Osteoblast (primary cell): ENCODE results near the gene ATP6V1B1. TPM values are rescaled to one million over a fixed set of nuclear protein-coding genes. Genes with fewer than 3 reads are reported as not detected.
A peak's percentile ranks its signal among the peaks of the same experiment; 100 is the strongest.

ENCODE experiments used
- DNase-seq: peaks from one replicate; pipeline ENCODE4 v3.0.0; 2011; ENCODE audit warnings: low spot score, mixed read lengths; ENCODE audit not compliant: insufficient read length; ENCODE audit errors: missing footprints
- H2AFZ ChIP-seq: 2 replicates; pipeline ENCODE4 v1.6.0; 2011; ENCODE audit warnings: mild to moderate bottlenecking, low read length
- H3K27ac ChIP-seq: 2 replicates; pipeline ENCODE4 v1.5.1; 2011; ENCODE audit warnings: mild to moderate bottlenecking, low read depth, low read length, moderate library complexity
- H3K27me3 ChIP-seq: 2 replicates; pipeline ENCODE4 v1.6.0; 2012; ENCODE audit warnings: mild to moderate bottlenecking, control low read depth, inconsistent platforms, low read length, moderate library complexity; ENCODE audit not compliant: insufficient read depth
- H3K36me3 ChIP-seq: 2 replicates; pipeline ENCODE4 v1.5.1; 2011; ENCODE audit warnings: mild to moderate bottlenecking, low read length, control low read depth, moderate library complexity; ENCODE audit not compliant: insufficient read depth
- H3K4me1 ChIP-seq: 2 replicates; pipeline ENCODE4 v1.5.1; 2011; ENCODE audit warnings: mild to moderate bottlenecking, low read length, control low read depth, moderate library complexity; ENCODE audit not compliant: insufficient read depth
- H3K4me2 ChIP-seq: 2 replicates; pipeline ENCODE4 v1.6.0; 2011; ENCODE audit warnings: mild to moderate bottlenecking, low read length; ENCODE audit not compliant: insufficient read depth
- H3K4me3 ChIP-seq: fragments of 200-600 bp; sonication (generic); 3 replicates; pipeline ENCODE4 v1.5.1; 2012; ENCODE audit warnings: mild to moderate bottlenecking, low read length, inconsistent platforms; ENCODE audit not compliant: insufficient read depth
- H3K79me2 ChIP-seq: 2 replicates; pipeline ENCODE4 v1.6.0; 2012; ENCODE audit warnings: mild to moderate bottlenecking, low read length, control low read depth, inconsistent platforms; ENCODE audit not compliant: insufficient read depth
- H3K9me3 ChIP-seq: 2 replicates; pipeline ENCODE4 v1.5.1; 2011; ENCODE audit warnings: low read depth, low read length, control low read depth
- H4K20me1 ChIP-seq: 2 replicates; pipeline ENCODE4 v1.6.0; 2012; ENCODE audit warnings: mild to moderate bottlenecking, low read length, control low read depth; ENCODE audit not compliant: insufficient read depth
- total RNA-seq: library from RNA; depleted of rRNA; stranded (reverse); fragments of >200 nt; gene quantifications from 2 replicates; pipeline ENCODE4 v1.2.3, GENCODE V29; 2012
- TF ChIP-seq, protein P1 (sequence below): IDR thresholded peaks from 2 replicates; pipeline ENCODE4 v1.5.1; 2011; ENCODE audit warnings: mild to moderate bottlenecking, low read depth, low read length, moderate library complexity; ENCODE audit errors: extremely low read depth

The ATP6V1B1 gene
- 0.88 and 2.5 TPM in 2 replicates for total RNA-seq

GRCh38 chr2:70935468-70936164 is at the start of gene ATP6V1B1:
Gene ATP6V1B1 (plus strand): TSS chr2:70935900. CDS start chr2:70935955, 55 bp downstream.
- Histone ChIP-seq H3K4me3 (no peak within 1 kb of the TSS), H3K27me3 (no peaks in the 10 kb centered on the region), H3K27ac (no peak within 1 kb of the TSS), H3K9me3 (no peaks in the 10 kb centered on the region), H3K4me2 (no peak within 1 kb of the TSS), H3K36me3 (no peaks in the 10 kb centered on the region), H3K4me1 (no peaks in the 10 kb centered on the region), H2AFZ (no peak within 1 kb of the TSS), H4K20me1 (peaks cover 7% of the 10 kb centered on the region), H3K79me2 (no peaks in the 10 kb centered on the region)
- peak; percentile 52 for DNase-seq
- TF ChIP-seq, protein P1, sequence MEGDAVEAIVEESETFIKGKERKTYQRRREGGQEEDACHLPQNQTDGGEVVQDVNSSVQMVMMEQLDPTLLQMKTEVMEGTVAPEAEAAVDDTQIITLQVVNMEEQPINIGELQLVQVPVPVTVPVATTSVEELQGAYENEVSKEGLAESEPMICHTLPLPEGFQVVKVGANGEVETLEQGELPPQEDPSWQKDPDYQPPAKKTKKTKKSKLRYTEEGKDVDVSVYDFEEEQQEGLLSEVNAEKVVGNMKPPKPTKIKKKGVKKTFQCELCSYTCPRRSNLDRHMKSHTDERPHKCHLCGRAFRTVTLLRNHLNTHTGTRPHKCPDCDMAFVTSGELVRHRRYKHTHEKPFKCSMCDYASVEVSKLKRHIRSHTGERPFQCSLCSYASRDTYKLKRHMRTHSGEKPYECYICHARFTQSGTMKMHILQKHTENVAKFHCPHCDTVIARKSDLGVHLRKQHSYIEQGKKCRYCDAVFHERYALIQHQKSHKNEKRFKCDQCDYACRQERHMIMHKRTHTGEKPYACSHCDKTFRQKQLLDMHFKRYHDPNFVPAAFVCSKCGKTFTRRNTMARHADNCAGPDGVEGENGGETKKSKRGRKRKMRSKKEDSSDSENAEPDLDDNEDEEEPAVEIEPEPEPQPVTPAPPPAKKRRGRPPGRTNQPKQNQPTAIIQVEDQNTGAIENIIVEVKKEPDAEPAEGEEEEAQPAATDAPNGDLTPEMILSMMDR: no peak

DNA sequence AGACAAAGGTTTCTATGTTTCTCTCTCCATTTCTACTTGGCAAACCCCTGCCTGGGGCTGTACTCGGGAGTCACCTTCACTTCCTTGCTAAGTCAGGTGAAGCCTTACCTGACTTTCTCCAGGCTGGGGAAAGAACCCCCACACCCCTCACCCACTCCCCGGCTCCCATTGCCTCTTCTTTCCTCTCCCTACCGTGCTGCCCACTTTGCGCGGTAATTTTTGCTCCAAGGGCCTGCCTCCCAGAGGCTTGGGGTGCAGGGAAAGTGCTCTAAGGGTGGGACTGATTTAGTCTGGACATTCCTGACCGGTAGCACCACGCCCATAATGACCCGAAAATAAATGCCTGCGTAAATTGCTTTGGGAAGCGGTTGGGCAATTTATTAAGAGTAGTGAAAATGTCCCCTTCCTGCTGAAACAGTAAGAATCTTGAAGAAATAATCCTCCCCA is 49.1 kb upstream of the ATP6V1B1 start:
- no peak overlapping the region for H3K27ac ChIP-seq
- H4K20me1 ChIP-seq: no peaks in the 10 kb centered on the region
- TF ChIP-seq, protein P1: no peak
- H3K4me3 ChIP-seq: no peak overlapping the region
- no peaks in the 10 kb centered on the region for H3K79me2 ChIP-seq
- H3K4me1 ChIP-seq: peaks cover 2% of the 10 kb centered on the region
- H2AFZ ChIP-seq: no peak overlapping the region
- H3K36me3 ChIP-seq: no peaks in the 10 kb centered on the region
- no peak overlapping the region for H3K4me2 ChIP-seq
- DNase-seq: peak; percentile 11
- no peaks in the 10 kb centered on the region for H3K9me3 ChIP-seq
- peaks cover 93% of the 10 kb centered on the region for H3K27me3 ChIP-seq

DNA sequence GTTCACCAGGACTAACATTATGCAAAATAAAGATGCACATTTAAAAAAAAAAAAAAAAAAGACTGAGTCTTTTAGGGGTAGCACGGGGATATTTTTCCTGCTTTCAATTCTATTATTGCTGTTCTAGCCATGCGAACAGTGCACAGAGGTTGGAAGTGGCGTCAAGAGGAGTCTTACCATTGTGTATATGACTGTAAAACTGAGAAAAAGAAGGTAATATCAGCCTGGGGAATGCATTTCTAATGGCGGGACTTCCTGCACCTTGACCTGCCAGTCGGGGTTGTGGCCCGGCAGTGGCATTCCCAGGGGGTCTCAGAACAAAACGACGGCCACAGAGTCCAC is 48.5 kb upstream of the ATP6V1B1 start:
- no peaks in the 10 kb centered on the region for H4K20me1 ChIP-seq
- H3K27me3 ChIP-seq: peaks cover 99% of the 10 kb centered on the region
- no peak for DNase-seq
- peak overlapping the region; percentile 51 for H2AFZ ChIP-seq
- H3K79me2 ChIP-seq: no peaks in the 10 kb centered on the region
- H3K9me3 ChIP-seq: no peaks in the 10 kb centered on the region
- H3K4me3 ChIP-seq: peak overlapping the region; percentile 55
- peaks cover 2% of the 10 kb centered on the region for H3K4me1 ChIP-seq
- H3K4me2 ChIP-seq: peak overlapping the region; percentile 70
- no peak overlapping the region for H3K27ac ChIP-seq
- TF ChIP-seq, protein P1: no peak
- H3K36me3 ChIP-seq: no peaks in the 10 kb centered on the region

DNA sequence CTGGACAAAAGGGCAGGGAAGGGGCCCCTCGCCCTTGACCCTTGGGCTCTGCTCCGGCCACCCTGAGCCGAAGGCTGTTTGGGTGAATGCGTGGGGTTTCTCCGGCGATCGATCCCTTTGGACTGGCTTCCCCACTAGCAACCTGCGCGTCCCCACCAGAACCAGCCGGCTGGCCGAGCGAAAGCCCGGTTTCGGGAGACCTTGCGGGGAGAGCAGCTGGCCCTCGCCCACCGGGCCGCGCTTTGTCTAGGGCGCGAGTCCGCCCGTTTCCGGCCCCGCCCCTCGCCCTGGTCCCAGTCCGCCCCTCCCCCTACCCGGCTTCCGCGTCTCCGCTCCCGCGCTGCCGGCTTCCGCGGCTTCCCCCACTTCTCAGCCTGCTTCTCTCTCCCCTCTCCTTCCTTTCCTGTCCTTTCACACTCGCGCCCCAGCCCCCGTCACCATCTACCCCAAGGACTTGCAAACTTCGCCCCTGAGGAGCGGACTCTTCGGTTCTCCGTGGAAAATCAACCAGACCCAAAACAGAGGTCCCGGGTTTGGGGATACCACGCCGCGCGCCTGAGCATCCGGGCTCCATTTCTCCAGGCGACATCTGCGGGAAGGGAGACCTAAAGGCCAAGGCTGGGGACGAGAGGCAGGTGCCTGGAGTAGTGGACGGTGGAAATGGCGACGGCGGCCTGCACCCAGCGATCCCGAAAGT is 48.0 kb upstream of the ATP6V1B1 start:
- no peaks in the 10 kb centered on the region for H3K36me3 ChIP-seq
- H3K27me3 ChIP-seq: peaks cover 100% of the 10 kb centered on the region
- peak overlapping the region; percentile 70 for H3K4me2 ChIP-seq
- no peaks in the 10 kb centered on the region for H3K79me2 ChIP-seq
- H3K4me1 ChIP-seq: peaks cover 2% of the 10 kb centered on the region
- no peaks in the 10 kb centered on the region for H3K9me3 ChIP-seq
- peak overlapping the region; percentile 51 for H2AFZ ChIP-seq
- no peaks in the 10 kb centered on the region for H4K20me1 ChIP-seq
- TF ChIP-seq, protein P1: no peak
- peak overlapping the region; percentile 55 for H3K4me3 ChIP-seq
- peak; percentile 58 for DNase-seq
- no peak overlapping the region for H3K27ac ChIP-seq
